Activated naive CD4-positive, alpha-beta T cell treated with anti-CD3 and anti-CD28 coated beads, Interleukin-2, amount 50 U/mL, for 24 hours (primary cell): ENCODE data around the gene RSPH3.
"Not testable (repeated sequence)": the region's sequence is repeated elsewhere in the genome, so short reads cannot be mapped to it uniquely, and the experiment has no call there.

Experiments used
- H3K27ac Mint-ChIP-seq: one replicate; pipeline ENCODE4 v1.8.0; 2021; ENCODE audit warnings: mild to moderate bottlenecking, mixed read lengths
- H3K27me3 Mint-ChIP-seq: one replicate; pipeline ENCODE4 v1.8.0; 2021; ENCODE audit warnings: mixed read lengths
- H3K36me3 Mint-ChIP-seq: one replicate; pipeline ENCODE4 v1.8.0; 2021; ENCODE audit warnings: mixed read lengths
- H3K4me1 Mint-ChIP-seq: one replicate; pipeline ENCODE4 v1.8.0; 2021; ENCODE audit warnings: mixed read lengths
- H3K4me3 Mint-ChIP-seq: one replicate; pipeline ENCODE4 v1.8.0; 2021; ENCODE audit warnings: mild to moderate bottlenecking, mixed read lengths
- H3K9me3 Mint-ChIP-seq: one replicate; pipeline ENCODE4 v1.8.0; 2021; ENCODE audit warnings: mixed read lengths

Gene RSPH3

DNA sequence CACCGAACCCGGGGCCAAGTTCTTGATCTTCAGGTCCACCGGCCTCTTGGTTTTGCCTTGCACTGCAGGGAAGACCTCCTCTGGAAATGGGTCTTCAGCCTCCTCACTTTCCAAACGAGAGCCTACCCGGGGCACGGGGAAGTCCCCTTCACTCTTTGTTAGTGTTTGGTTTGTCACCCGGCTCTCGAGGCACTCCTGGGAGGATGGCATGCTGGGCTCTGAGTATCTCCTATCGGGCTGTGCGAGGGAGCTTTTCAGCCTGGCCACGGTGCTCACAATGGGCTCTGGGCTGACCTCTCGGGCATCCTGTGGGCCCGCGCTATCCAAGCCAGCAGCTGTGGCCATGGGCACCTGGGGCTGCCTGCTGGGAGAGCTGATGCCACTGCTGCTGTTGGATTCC is 36.7 kb upstream of the RSPH3 start:
- H3K4me1 Mint-ChIP-seq: peaks cover 57% of the 10 kb centered on the region
- H3K36me3 Mint-ChIP-seq: peaks cover 44% of the 10 kb centered on the region
- H3K9me3 Mint-ChIP-seq: no peaks in the 10 kb centered on the region
- H3K27ac Mint-ChIP-seq: peak overlapping the region; percentile 83
- H3K4me3 Mint-ChIP-seq: peak overlapping the region; percentile 68
- no peaks in the 10 kb centered on the region for H3K27me3 Mint-ChIP-seq

DNA sequence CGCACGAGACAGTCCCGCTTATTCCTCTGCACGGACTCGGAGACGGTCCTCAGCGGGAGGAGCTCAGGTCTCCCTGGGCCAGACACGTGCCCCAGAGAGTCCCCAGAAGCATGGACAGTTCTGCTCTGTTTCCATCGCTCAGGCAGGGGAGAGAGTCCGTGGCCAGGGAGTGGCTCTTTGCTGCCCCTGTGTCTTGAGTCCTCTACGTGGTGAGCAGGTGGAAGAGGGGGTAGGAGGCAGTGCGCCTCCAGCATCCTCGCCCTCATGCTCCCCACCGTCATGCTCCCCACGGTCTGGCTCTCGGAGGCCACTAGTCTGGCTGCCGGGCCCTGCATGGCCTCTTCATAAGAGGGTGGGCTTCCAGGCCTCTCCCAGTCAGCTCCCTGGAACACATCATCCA is 35.9 kb upstream of the RSPH3 start:
- no peaks in the 10 kb centered on the region for H3K9me3 Mint-ChIP-seq
- peaks cover 37% of the 10 kb centered on the region for H3K36me3 Mint-ChIP-seq
- peak overlapping the region; percentile 75 for H3K27ac Mint-ChIP-seq
- H3K4me3 Mint-ChIP-seq: peak overlapping the region; percentile 63
- peaks cover 49% of the 10 kb centered on the region for H3K4me1 Mint-ChIP-seq
- H3K27me3 Mint-ChIP-seq: no peaks in the 10 kb centered on the region

DNA sequence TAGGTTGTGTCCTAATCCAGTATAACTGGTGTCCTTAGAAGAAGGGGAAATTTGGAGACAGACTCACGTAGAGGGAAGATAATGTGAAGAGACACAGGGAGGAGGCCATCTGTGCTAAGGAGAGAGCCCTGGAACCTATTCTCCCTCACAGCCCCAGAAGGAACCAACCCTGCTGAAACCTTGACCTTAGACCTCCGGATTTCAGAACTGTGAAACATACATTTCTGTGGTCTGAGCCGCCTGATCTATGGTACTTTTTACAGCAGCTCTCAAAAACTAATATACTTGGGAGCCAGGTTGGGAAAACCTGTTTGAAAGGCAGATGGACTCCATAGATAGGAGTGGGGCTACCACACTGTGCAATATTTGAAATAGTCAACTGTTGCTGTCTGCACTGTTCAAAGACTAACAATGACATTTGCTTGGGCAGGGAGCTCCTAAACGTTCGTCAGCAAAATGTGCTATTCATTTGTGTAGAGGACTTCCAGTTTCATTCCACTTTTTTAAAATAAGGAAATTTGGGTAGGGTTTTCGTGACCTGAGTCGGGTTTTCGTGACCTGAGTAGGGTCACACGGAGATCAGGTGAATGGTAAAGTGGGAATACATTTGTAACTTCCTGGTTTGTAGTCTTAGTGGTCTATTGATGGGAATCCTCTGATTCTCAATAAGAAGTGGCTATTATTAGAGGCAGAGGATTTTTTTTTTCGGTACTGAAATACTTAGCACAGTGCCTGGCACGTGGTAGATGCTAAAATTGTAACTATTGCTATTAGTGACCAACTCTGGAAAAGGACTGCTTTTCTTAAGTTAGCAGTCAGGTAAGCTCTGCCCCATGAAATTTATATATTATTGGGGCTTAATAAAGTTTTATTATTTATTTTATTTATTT is 33.4 kb upstream of the RSPH3 start:
- Mint-ChIP-seq H3K27me3 (no peaks in the 10 kb centered on the region), H3K9me3 (no peaks in the 10 kb centered on the region), H3K27ac (peak overlapping the region; percentile 48), H3K36me3 (peaks cover 18% of the 10 kb centered on the region), H3K4me1 (peaks cover 34% of the 10 kb centered on the region), H3K4me3 (no peak overlapping the region)

DNA sequence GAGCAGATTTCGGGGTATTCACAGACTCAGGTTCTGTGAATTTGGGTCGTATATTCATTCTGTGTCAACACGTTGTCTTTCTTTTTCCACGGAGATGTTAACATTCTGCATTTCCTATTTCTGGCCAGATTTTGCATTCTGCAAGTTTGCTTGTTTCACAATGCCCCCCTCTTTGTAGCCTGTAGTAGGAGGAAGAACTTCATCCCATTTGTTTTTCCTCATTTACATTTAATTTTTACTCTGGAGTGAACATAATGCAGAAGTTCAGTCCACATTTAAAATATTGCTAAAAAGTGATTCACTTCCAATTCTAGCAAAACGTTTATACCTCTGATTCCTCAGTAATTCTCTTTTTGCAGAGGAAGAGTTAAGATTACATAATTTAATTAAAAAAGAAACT is 31.8 kb upstream of the RSPH3 start:
- peaks cover 24% of the 10 kb centered on the region for H3K4me1 Mint-ChIP-seq
- no peak overlapping the region for H3K4me3 Mint-ChIP-seq
- no peak overlapping the region for H3K27ac Mint-ChIP-seq
- no peaks in the 10 kb centered on the region for H3K27me3 Mint-ChIP-seq
- H3K36me3 Mint-ChIP-seq: peaks cover 14% of the 10 kb centered on the region
- no peaks in the 10 kb centered on the region for H3K9me3 Mint-ChIP-seq

DNA sequence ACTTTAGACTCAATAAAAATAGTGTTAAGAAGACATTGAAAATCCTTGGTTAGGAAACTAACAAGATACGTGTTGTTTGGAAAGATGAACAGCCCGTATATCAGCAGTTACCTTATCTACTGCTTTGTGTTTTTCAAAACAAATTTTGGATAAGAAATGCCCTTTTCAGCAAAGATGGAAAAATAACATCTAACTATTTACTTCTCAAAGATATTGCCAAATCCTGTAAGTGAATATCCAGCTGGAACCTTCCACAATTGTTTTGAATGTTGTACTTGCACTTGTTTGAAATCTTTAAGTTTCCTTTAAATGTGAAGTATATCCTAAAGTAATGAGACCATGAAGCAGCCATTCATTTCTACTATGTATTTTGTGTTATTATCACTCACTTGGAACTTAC is 30.2 kb upstream of the RSPH3 start:
- Mint-ChIP-seq H3K27me3 (no peaks in the 10 kb centered on the region), H3K27ac (no peak overlapping the region), H3K36me3 (peaks cover 13% of the 10 kb centered on the region), H3K9me3 (no peaks in the 10 kb centered on the region), H3K4me3 (no peak overlapping the region), H3K4me1 (peaks cover 12% of the 10 kb centered on the region)

DNA sequence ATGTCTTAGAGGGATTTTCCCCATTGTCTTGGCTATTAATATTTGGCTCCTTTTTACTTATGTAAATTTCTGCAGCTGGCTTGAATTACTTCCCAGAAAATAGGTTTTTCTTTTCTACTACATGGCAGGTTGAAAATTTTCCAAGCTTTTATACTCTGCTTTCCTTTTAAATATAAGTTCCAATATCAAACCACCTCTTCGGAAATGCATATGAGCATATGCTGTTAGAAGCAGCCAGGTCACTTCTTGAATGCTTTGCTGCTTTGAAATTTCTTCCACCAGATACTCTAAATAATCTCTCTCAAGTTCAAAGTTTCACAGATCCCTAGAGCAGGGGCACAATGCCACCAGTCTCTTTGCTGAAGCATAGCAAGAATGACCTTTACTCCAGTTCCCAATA is 25.2 kb upstream of the RSPH3 start:
- H3K36me3 Mint-ChIP-seq: peaks cover 19% of the 10 kb centered on the region
- not testable (repeated sequence) for H3K27ac Mint-ChIP-seq, H3K9me3 Mint-ChIP-seq, H3K27me3 Mint-ChIP-seq, H3K4me3 Mint-ChIP-seq
- H3K4me1 Mint-ChIP-seq: peaks cover 26% of the 10 kb centered on the region

DNA sequence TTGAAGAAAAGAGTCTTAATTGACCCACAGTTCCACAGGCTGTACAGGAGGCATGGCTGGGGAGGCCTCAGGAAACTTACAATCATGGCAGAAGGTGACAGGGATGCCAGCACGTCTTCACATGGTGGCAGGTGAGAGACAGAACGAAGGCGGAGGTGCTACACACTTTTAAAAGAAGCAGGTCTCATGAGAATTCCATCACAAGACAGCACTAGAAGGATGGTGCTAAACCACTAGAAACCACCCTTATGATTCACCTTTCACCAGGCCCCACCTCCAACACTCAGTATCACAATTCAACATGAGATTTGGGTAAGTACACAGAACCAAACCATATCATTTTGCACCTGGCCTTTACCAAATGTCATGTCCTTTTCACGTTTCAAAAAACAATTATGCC is 23.9 kb upstream of the RSPH3 start:
- H3K4me3 Mint-ChIP-seq: peak overlapping the region; percentile 16

DNA sequence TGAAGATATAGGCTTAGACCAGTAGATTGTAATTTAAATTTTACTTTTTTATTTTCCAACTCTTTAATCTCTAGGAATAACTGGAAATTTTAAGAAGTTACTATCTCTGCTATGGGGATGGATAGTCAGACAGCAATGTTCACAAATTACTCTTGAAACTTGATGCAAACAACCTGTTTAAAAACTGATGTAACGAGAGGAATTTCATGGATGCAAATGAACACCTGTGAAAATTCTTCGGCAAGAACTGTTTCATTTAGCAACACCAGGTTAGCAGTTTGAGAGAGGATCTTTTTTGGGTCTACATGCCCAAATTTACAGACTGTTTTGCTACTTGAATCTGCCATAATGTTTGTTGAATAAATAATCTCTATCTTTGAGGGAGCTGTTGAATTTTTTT is 20.0 kb upstream of the RSPH3 start:
- Mint-ChIP-seq H3K4me1 (peaks cover 60% of the 10 kb centered on the region), H3K9me3 (no peaks in the 10 kb centered on the region), H3K27ac (peak overlapping the region; percentile 35)

More for the DNA sequence above, 23.9 kb upstream of the RSPH3 start:
- Mint-ChIP-seq H3K4me1 (peaks cover 35% of the 10 kb centered on the region), H3K9me3 (no peaks in the 10 kb centered on the region), H3K36me3 (peaks cover 23% of the 10 kb centered on the region), H3K27ac (peak overlapping the region; percentile 47), H3K27me3 (no peaks in the 10 kb centered on the region)

DNA sequence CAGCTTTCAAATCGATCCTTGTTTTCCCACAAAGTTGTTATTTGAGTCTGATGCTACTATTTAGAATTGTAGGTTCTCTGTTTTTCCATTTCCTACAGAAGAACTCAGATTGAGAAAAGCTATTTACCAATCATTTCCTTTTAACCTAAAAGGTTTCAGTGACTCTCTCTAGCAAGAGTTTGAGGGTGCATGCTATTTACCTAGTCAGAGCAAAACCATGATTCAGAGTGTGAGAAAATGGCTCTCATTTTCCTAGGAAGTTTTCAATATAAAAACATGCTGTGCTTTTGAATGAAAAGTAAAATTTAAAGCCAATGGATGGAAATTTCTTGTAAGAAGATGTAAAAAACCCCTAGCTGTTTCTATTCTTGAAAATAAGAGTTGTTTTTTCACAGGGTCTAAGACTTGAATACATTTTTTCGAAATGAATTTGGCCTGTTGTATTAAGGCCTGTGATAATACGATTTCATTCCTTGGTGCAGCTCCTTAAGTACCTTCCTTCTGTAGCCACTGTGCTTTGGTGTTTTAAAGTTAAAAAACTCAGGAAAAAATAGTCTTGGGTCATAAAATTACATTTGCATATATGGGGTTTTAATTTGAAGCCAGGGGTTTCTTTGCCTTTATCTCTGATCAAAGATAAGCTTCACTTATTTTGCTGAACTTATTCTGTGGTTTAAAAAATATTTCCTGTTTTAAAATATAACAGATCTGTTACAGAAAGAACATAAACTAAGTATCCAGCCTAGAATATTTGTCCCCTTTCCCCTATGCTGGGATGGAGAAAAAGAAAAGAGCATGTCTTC is 18.0 kb upstream of the RSPH3 start:
- Mint-ChIP-seq H3K9me3 (no peaks in the 10 kb centered on the region), H3K27me3 (no peaks in the 10 kb centered on the region), H3K36me3 (peaks cover 8% of the 10 kb centered on the region), H3K4me3 (peak overlapping the region; percentile 28), H3K27ac (peak overlapping the region; percentile 88), H3K4me1 (peaks cover 62% of the 10 kb centered on the region)

More for the DNA sequence above, 20.0 kb upstream of the RSPH3 start:
- no peak overlapping the region for H3K4me3 Mint-ChIP-seq
- H3K36me3 Mint-ChIP-seq: peaks cover 17% of the 10 kb centered on the region
- no peaks in the 10 kb centered on the region for H3K27me3 Mint-ChIP-seq

DNA sequence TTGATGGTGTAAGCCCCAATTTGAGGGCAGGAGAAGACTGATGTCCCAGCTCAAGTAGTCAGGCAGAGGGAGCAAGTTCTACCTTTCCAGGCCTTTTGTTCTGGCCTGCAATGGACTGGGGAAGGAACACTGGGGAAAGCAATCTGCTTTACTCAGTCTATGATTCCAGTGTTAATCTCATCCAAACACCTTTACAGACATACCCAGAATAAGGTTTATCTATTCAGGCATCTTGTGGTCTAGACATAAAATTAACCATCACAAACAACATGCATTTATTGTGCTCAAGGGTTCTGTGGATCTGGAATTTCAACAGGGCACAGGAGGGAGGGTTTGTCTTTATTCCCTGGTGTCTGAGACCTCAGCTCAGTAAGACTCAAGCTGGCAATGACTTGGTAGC is 14.4 kb upstream of the RSPH3 start:
- H3K9me3 Mint-ChIP-seq: no peaks in the 10 kb centered on the region
- H3K4me1 Mint-ChIP-seq: peaks cover 74% of the 10 kb centered on the region
- peaks cover 8% of the 10 kb centered on the region for H3K36me3 Mint-ChIP-seq
- H3K27me3 Mint-ChIP-seq: no peaks in the 10 kb centered on the region
- H3K27ac Mint-ChIP-seq: peak overlapping the region; percentile 35
- H3K4me3 Mint-ChIP-seq: no peak overlapping the region

DNA sequence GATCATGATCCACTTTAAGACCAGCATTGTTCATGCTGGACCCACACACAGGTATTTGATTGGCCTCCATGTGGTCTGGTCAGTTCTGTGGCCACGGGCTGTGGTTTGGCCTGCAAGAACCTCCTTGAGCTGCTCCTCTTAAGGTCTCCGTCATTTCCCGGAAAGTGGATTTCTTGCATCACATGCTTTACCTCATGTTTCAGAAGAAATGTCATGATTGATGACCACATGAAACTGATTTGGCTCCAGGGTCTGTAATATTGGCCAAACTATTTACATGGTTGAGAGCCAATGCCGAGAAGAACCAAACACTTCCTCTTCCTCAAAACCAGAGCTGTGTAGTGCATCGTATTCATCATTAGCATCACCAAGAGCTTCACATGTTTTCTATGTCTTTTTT is 13.2 kb upstream of the RSPH3 start:
- Mint-ChIP-seq H3K9me3 (no peaks in the 10 kb centered on the region), H3K27ac (no peak overlapping the region), H3K36me3 (peaks cover 5% of the 10 kb centered on the region), H3K4me1 (peaks cover 68% of the 10 kb centered on the region), H3K4me3 (no peak overlapping the region), H3K27me3 (no peaks in the 10 kb centered on the region)

DNA sequence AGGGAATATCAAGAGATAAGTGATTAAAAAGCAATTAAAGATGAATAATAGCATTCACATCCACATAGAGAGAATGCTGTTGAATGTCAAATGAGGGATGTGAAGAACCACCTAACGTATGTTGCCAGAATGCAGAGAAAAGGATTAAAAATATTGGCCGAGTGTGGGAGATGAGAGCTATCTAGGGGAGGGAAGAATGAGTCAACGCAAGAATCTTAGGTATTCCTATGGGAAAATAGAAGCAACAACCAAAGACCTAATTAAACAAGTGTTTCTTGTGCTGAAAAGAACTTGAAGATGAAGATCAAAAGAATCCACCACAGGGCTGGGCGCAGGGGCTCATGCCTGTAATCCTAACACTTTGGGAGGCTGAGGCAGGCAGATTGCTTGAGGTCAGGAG is 12.2 kb upstream of the RSPH3 start:
- Mint-ChIP-seq H3K27ac (no peak overlapping the region), H3K36me3 (peaks cover 5% of the 10 kb centered on the region), H3K4me3 (no peak overlapping the region), H3K27me3 (no peaks in the 10 kb centered on the region), H3K4me1 (peaks cover 59% of the 10 kb centered on the region), H3K9me3 (no peaks in the 10 kb centered on the region)

DNA sequence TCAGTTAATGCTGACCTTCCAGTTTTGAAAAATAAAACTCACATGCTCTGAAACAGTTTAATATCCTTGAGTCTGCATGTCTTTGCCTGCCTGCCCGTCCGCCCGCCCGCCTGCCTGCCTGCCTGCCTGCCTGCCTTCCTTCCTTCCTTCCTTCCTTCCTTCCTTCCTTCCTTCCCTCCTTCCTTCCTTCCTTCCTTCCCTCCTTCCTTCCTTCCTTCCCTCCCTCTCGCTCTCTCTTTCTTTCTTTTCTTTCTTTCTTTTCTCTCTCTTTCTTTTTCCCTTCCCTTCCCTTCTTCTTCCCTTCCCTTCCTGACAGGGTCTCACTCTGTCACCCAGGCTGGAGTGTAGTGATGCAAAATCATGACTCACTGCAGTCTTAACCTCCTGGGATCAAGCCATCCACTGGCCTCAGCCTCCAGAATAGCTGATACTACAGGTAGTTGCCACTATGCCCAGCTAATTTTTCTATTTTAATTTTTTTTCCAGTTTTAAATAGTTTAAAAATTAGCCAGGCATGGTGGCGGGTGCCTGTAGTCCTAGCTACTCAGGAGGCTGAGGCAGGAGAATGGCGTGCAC is 10.1 kb upstream of the RSPH3 start:
- not testable (repeated sequence) for H3K27ac Mint-ChIP-seq, H3K36me3 Mint-ChIP-seq, H3K4me3 Mint-ChIP-seq, H3K27me3 Mint-ChIP-seq, H3K9me3 Mint-ChIP-seq
- peaks cover 50% of the 10 kb centered on the region for H3K4me1 Mint-ChIP-seq

DNA sequence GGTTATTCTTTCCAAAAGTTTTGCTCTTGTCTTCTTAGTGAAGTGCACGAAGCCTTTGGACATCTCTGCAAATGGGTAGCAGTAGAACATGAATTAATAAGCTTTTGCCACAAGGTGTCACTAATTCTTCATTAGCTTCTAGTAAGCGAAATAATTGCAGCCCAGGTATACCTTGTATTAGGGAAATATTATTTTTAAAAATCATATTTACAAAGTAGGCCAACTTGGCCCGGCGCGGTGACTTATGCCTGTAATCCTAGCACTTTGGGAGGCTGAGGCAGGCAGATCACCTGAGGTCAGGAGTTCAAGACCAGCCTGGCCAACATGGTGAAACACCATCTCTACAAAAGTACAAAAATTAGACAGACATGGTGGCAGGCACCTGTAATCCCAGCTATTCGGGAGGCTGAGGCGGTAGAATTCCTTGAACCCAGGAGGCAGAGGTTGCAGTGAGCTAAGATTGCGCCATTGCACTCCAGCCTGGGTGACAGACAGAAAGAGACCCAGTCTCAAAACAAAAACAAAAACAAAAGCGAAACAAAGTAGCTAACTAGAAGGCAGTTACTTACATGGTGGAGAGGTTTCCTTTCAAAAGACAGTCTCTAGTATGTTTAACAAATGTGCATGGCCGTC is 8.8 kb upstream of the RSPH3 start:
- peaks cover 5% of the 10 kb centered on the region for H3K36me3 Mint-ChIP-seq

DNA sequence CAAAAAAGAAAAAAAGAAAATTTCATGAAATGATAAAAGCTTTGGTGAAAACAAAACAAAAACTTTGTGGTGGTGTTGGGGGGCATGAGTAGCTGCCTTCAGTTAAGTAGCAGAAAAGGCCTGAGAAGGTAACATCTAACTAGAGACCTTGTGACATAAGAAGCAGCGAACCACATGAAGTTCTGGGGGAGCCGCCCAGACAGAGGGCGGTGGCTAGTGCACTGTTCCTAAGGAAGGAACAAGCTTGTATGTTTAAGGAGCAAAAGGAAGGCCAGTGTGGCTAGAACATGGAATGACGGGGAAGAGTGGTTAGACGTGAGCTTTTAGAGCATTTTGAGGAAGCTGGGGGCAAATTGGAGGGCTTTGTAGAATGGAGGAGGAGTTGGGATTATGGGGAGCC is 7.5 kb upstream of the RSPH3 start:
- Mint-ChIP-seq H3K27me3 (no peaks in the 10 kb centered on the region), H3K27ac (no peak overlapping the region), H3K9me3 (no peaks in the 10 kb centered on the region), H3K36me3 (peaks cover 8% of the 10 kb centered on the region), H3K4me1 (peaks cover 34% of the 10 kb centered on the region), H3K4me3 (no peak overlapping the region)

More for the DNA sequence above, 8.8 kb upstream of the RSPH3 start:
- H3K27ac Mint-ChIP-seq: peak overlapping the region; percentile 32
- peaks cover 40% of the 10 kb centered on the region for H3K4me1 Mint-ChIP-seq
- H3K4me3 Mint-ChIP-seq: no peak overlapping the region
- H3K27me3 Mint-ChIP-seq: no peaks in the 10 kb centered on the region
- H3K9me3 Mint-ChIP-seq: no peaks in the 10 kb centered on the region
